H9 (cell line): ENCODE measurements around the gene LPAR2. TPM values are rescaled to one million over a fixed set of nuclear protein-coding genes. Genes with fewer than 3 reads are reported as not detected.
"Not testable (repeated sequence)": the region's sequence is repeated elsewhere in the genome, so short reads cannot be mapped to it uniquely, and the experiment has no call there.

ENCODE experiments used
- DNase-seq: peaks from one replicate; pipeline ENCODE4 v3.0.0-alpha.2; 2017
- H2AFZ ChIP-seq: one replicate; pipeline ENCODE4 v1.6.1; 2013; ENCODE audit warnings: mild to moderate bottlenecking, low read length, control low read depth, moderate library complexity
- H2AK5ac ChIP-seq: 2 replicates; pipeline ENCODE4 v1.6.1; 2013; ENCODE audit warnings: low read length, control low read depth, mixed read lengths; ENCODE audit not compliant: insufficient read length
- H2BK120ac ChIP-seq: one replicate; pipeline ENCODE4 v1.6.1; 2013; ENCODE audit warnings: low read depth, mild to moderate bottlenecking, low read length, control low read depth, inconsistent platforms; ENCODE audit not compliant: poor library complexity, severe bottlenecking
- H2BK12ac ChIP-seq: 2 replicates; pipeline ENCODE4 v1.6.1; 2013; ENCODE audit warnings: low read length, control low read depth, mixed read lengths, low read depth; ENCODE audit not compliant: insufficient read length
- H2BK15ac ChIP-seq: 2 replicates; pipeline ENCODE4 v1.6.1; 2013; ENCODE audit warnings: low read depth, low read length, control low read depth
- H2BK20ac ChIP-seq: one replicate; pipeline ENCODE4 v1.6.1; 2013; ENCODE audit warnings: low read depth, mild to moderate bottlenecking, low read length, control low read depth, inconsistent platforms; ENCODE audit not compliant: poor library complexity, severe bottlenecking
- H2BK5ac ChIP-seq: 2 replicates; pipeline ENCODE4 v1.6.1; 2013; ENCODE audit warnings: low read length, control low read depth, mixed read lengths; ENCODE audit not compliant: insufficient read length
- H3K14ac ChIP-seq: 2 replicates; pipeline ENCODE4 v1.6.1; 2013; ENCODE audit warnings: low read length, control low read depth; ENCODE audit not compliant: insufficient read depth
- H3K18ac ChIP-seq: 2 replicates; pipeline ENCODE4 v1.6.1; 2013; ENCODE audit warnings: low read depth, mild to moderate bottlenecking, mixed read lengths, low read length, control low read depth; ENCODE audit not compliant: insufficient read length
- H3K23ac ChIP-seq: 2 replicates; pipeline ENCODE4 v1.6.1; 2013; ENCODE audit warnings: low read length, control low read depth, mixed read lengths, low read depth; ENCODE audit not compliant: insufficient read length
- H3K23me2 ChIP-seq: 2 replicates; pipeline ENCODE4 v1.6.1; 2013; ENCODE audit warnings: low read depth, mild to moderate bottlenecking, mixed read lengths, low read length, control low read depth; ENCODE audit not compliant: insufficient read length, poor library complexity, severe bottlenecking
- H3K27ac ChIP-seq: 2 replicates; pipeline ENCODE4 v1.5.1; 2013; ENCODE audit warnings: low read length, control low read depth, mixed read lengths, low read depth; ENCODE audit not compliant: insufficient read length
- H3K27me3 ChIP-seq: 2 replicates; pipeline ENCODE4 v1.6.1; 2013; ENCODE audit warnings: low read length, control low read depth, inconsistent platforms; ENCODE audit not compliant: insufficient read depth
- H3K4ac ChIP-seq: 2 replicates; pipeline ENCODE4 v1.6.1; 2013; ENCODE audit warnings: low read depth, mild to moderate bottlenecking, control low read depth, inconsistent platforms, low read length, moderate library complexity
- H3K4me1 ChIP-seq: 2 replicates; pipeline ENCODE4 v1.6.1; 2013; ENCODE audit warnings: low read length, control low read depth, inconsistent platforms; ENCODE audit not compliant: insufficient read depth
- H3K4me2 ChIP-seq: 2 replicates; pipeline ENCODE4 v1.6.1; 2013; ENCODE audit warnings: low read length, control low read depth, mixed read lengths; ENCODE audit not compliant: insufficient read length, insufficient read depth
- H3K56ac ChIP-seq: 2 replicates; pipeline ENCODE4 v1.6.1; 2013; ENCODE audit warnings: low read depth, mild to moderate bottlenecking, mixed read lengths, low read length, control low read depth; ENCODE audit not compliant: insufficient read length
- H3K79me1 ChIP-seq: 2 replicates; pipeline ENCODE4 v1.6.1; 2013; ENCODE audit warnings: low read depth, mild to moderate bottlenecking, moderate library complexity, low read length, control low read depth, inconsistent platforms; ENCODE audit not compliant: insufficient read depth, poor library complexity, severe bottlenecking
- H3K79me2 ChIP-seq: 2 replicates; pipeline ENCODE4 v1.6.1; 2013; ENCODE audit warnings: low read length, control low read depth, inconsistent platforms; ENCODE audit not compliant: insufficient read depth
- H3K9ac ChIP-seq: 2 replicates; pipeline ENCODE4 v1.6.1; 2013; ENCODE audit warnings: low read length, control low read depth, mixed read lengths; ENCODE audit not compliant: insufficient read length; ENCODE audit errors: extremely low read depth
- H3K9me3 ChIP-seq: one replicate; pipeline ENCODE4 v1.6.1; 2013; ENCODE audit warnings: low read depth, low read length, inconsistent platforms; ENCODE audit not compliant: control insufficient read depth
- H3T11ph ChIP-seq: one replicate; pipeline ENCODE4 v1.6.1; 2013; ENCODE audit warnings: mild to moderate bottlenecking, low read length, control low read depth, inconsistent platforms
- H4K20me1 ChIP-seq: one replicate; pipeline ENCODE4 v1.6.1; 2013; ENCODE audit not compliant: control insufficient read depth, insufficient read length, insufficient read depth
- H4K5ac ChIP-seq: 2 replicates; pipeline ENCODE4 v1.6.1; 2013; ENCODE audit warnings: low read depth, mild to moderate bottlenecking, mixed read lengths, low read length, control low read depth; ENCODE audit not compliant: insufficient read length
- H4K8ac ChIP-seq: replicated peaks from 2 replicates; pipeline ENCODE4 v1.6.1; 2013; ENCODE audit warnings: low read length, control low read depth, mixed read lengths, low read depth; ENCODE audit not compliant: insufficient read length
- H4K91ac ChIP-seq: 2 replicates; pipeline ENCODE4 v1.6.1; 2013; ENCODE audit warnings: low read depth, mild to moderate bottlenecking, moderate library complexity, mixed read lengths, low read length, control low read depth; ENCODE audit not compliant: insufficient read length
- H3K27ac Mint-ChIP-seq, 3 experiments: 2 replicates in 2 of 3; 3 replicates in 1 of 3; pipeline ENCODE4 v1.8.0; 2020 to 2021; ENCODE audit warnings: mixed read lengths in 3 of 3, mild to moderate bottlenecking in 1 of 3, moderate library complexity in 1 of 3
- H3K27me3 Mint-ChIP-seq: 2 replicates; pipeline ENCODE4 v1.8.0; 2021; ENCODE audit warnings: low read depth, mild to moderate bottlenecking, moderate library complexity, mixed read lengths
- H3K36me3 Mint-ChIP-seq, 3 experiments: 2 replicates in 2 of 3; 3 replicates in 1 of 3; pipeline ENCODE4 v1.8.0; 2020 to 2021; ENCODE audit warnings: low read depth in 3 of 3, mixed read lengths in 3 of 3; ENCODE audit not compliant: insufficient read depth in 1 of 3
- H3K4me1 Mint-ChIP-seq, 2 experiments: 2 replicates each; pipeline ENCODE4 v1.8.0; 2020; ENCODE audit warnings: mixed read lengths in 2 of 2
- H3K4me3 Mint-ChIP-seq, 2 experiments: 2 replicates in 1 of 2; 3 replicates in 1 of 2; pipeline ENCODE4 v1.8.0; 2020 to 2021; ENCODE audit warnings: mild to moderate bottlenecking in 2 of 2, mixed read lengths in 2 of 2, moderate library complexity in 1 of 2
- H3K9me3 Mint-ChIP-seq, 2 experiments: 2 replicates in 1 of 2; 3 replicates in 1 of 2; pipeline ENCODE4 v1.8.0; 2020; ENCODE audit warnings: mild to moderate bottlenecking in 2 of 2, mixed read lengths in 2 of 2, moderate library complexity in 1 of 2
- CTCF ChIP-seq: fragments of 200-600 bp; sonication (generic); conservative IDR thresholded peaks from 3 replicates; pipeline ENCODE4 v1.8.0; 2021; ENCODE audit warnings: antibody characterized with exemption, mild to moderate bottlenecking
- WGBS: extraction: QIAGEN DNeasy Blood & Tissue Kit; methylation state at CpG from one replicate; pipeline ENCODE4 v1.1.7; 2013; ENCODE audit warnings: missing lambda C conversion rate, low lambda C conversion rate, mixed read lengths; ENCODE audit not compliant: insufficient read length; ENCODE audit errors: extremely low coverage; 5-methylcytosine and 5-hydroxymethylcytosine counted together
- total RNA-seq: library from RNA; stranded (reverse); gene quantifications from 2 replicates; pipeline ENCODE4 v1.2.1, GENCODE V29; 2021

Gene LPAR2
- total RNA-seq, 1 experiment from 2014 or later = 51.8 TPM

GRCh38 chr19:19668230-19669012 lies 40.4 kb upstream of the LPAR2 start, which contains the start of gene ZNF101:
TSS of gene ZNF101 (plus strand) at chr19:19668839. CDS start at chr19:19668964, 125 bp downstream.
- WGBS = no CpG with 5 or more reads among the region's 36 CpGs
- H3K79me2 ChIP-seq = peaks cover 11% of the 10 kb centered on the region; the same call in 1 of the 2 replicates
- no peak within 1 kb of the TSS for H4K91ac ChIP-seq
- H3K23ac ChIP-seq = no peak within 1 kb of the TSS
- no peak within 1 kb of the TSS for H4K8ac ChIP-seq
- H4K5ac ChIP-seq = no peak within 1 kb of the TSS
- no peaks in the 10 kb centered on the region for H3K9me3 ChIP-seq
- H2BK12ac ChIP-seq = no peak within 1 kb of the TSS
- H3K56ac ChIP-seq = no peak within 1 kb of the TSS
- peak; percentile 98 for DNase-seq
- Mint-ChIP-seq H3K9me3 (peaks cover 0 to 3% of the 10 kb centered on the region in 2 experiments; a peak in 2 of 5 replicates), H3K36me3 (peaks cover 16 to 28% (median 27%) of the 10 kb centered on the region in 3 experiments), H3K4me1 (peaks cover 23 to 25% of the 10 kb centered on the region in 2 experiments), H3K4me3 (peak within 1 kb of the TSS; percentile 81 to 92), H3K27me3 (no peaks in the 10 kb centered on the region), H3K27ac (peak within 1 kb of the TSS; percentile 82 to 99 (median 97))
- no peak within 1 kb of the TSS for H2BK5ac ChIP-seq
- H3K23me2 ChIP-seq = peaks cover 16% of the 10 kb centered on the region
- no peak within 1 kb of the TSS for H2AFZ ChIP-seq
- peak within 1 kb of the TSS; percentile 64 for H3K4me2 ChIP-seq
- peak within 1 kb of the TSS; percentile 66 for H3K14ac ChIP-seq
- no peak within 1 kb of the TSS for H2AK5ac ChIP-seq
- peaks cover 5% of the 10 kb centered on the region for H3K79me1 ChIP-seq
- peak within 1 kb of the TSS; percentile 45 for H3K18ac ChIP-seq
- no peak within 1 kb of the TSS for H2BK15ac ChIP-seq
- no peak within 1 kb of the TSS for H2BK20ac ChIP-seq
- H3K27me3 ChIP-seq = no peaks in the 10 kb centered on the region
- H3K4me1 ChIP-seq = peaks cover 4% of the 10 kb centered on the region; the same call in 1 of the 2 replicates
- H3T11ph ChIP-seq = no peak within 1 kb of the TSS
- H2BK120ac ChIP-seq = no peak within 1 kb of the TSS
- H4K20me1 ChIP-seq = no peaks in the 10 kb centered on the region
- TF ChIP-seq CTCF = no peak
- no peak within 1 kb of the TSS; the same call in 1 of the 2 replicates for H3K4ac ChIP-seq
- H3K9ac ChIP-seq = peak within 1 kb of the TSS; percentile 73
- H3K27ac ChIP-seq = peak within 1 kb of the TSS; percentile 27

GRCh38 chr19:19665420-19665948 lies 37.5 kb upstream of the LPAR2 start:
- H3K9me3 Mint-ChIP-seq, H4K91ac ChIP-seq, H3K27ac Mint-ChIP-seq, H3K23ac ChIP-seq, H2BK120ac ChIP-seq, H4K20me1 ChIP-seq, H3K56ac ChIP-seq, H4K8ac ChIP-seq, H2AFZ ChIP-seq, H3K18ac ChIP-seq, H3K27me3 Mint-ChIP-seq, H3K27me3 ChIP-seq, DNase-seq, H2BK5ac ChIP-seq, H4K5ac ChIP-seq, H3K9ac ChIP-seq, H3K4me1 ChIP-seq, H2AK5ac ChIP-seq, H3K14ac ChIP-seq, H3K4ac ChIP-seq, H3K27ac ChIP-seq, H3K9me3 ChIP-seq, H2BK20ac ChIP-seq, H3K79me1 ChIP-seq, H2BK12ac ChIP-seq, H3K4me2 ChIP-seq, H3T11ph ChIP-seq, H2BK15ac ChIP-seq: not testable (repeated sequence)
- H3K79me2 ChIP-seq = peaks cover 22% of the 10 kb centered on the region; the same call in 1 of the 2 replicates
- H3K23me2 ChIP-seq = peaks cover 16% of the 10 kb centered on the region
- H3K4me3 Mint-ChIP-seq = peak overlapping the region in 1 of 2 experiments; percentile 40; a peak in 1 of 5 replicates
- no CpG with 5 or more reads among the region's 22 CpGs for WGBS
- H3K36me3 Mint-ChIP-seq = peaks cover 10 to 15% (median 13%) of the 10 kb centered on the region in 3 experiments
- H3K4me1 Mint-ChIP-seq = peaks cover 36% of the 10 kb centered on the region in 2 experiments
